Heart left ventricle (tissue), 16 donors: ENCODE data around the gene KDM4B. TPM values are rescaled to one million over a fixed set of nuclear protein-coding genes. Genes with fewer than 3 reads are reported as not detected.

Source experiments
- ATAC-seq, 4 donors: fragments of 200-7000 bp; cut with Tn5 transposase; one replicate each; pipeline ENCODE4 v1.9.1; 2020 to 2022; ENCODE audit warnings: moderate library complexity in 4 of 4, mild to moderate bottlenecking in 3 of 4, moderate number of reproducible peaks in 1 of 4
- DNase-seq, 5 donors: peaks; one replicate each; pipeline ENCODE4 v3.0.0-alpha.2; 2020
- H3K27ac ChIP-seq, 12 donors: fragments of 200-600 bp; sonication (generic) in 4 of 12; one replicate each; pipeline versions ENCODE4 v1.5.0 to v1.8.0; 2016 to 2022; ENCODE audit warnings: mild to moderate bottlenecking in 2 of 12
- H3K27me3 ChIP-seq, 9 donors: fragments of 200-600 bp; sonication (generic) in 2 of 9; one replicate each; pipeline versions ENCODE4 v1.5.1 to v1.8.0; 2016 to 2022; ENCODE audit warnings: mild to moderate bottlenecking in 3 of 9
- H3K36me3 ChIP-seq, 9 donors: fragments of 200-600 bp; sonication (generic) in 2 of 9; one replicate each; pipeline versions ENCODE4 v1.5.0 to v1.8.0; 2018 to 2022; ENCODE audit warnings: mild to moderate bottlenecking in 2 of 9
- H3K4me1 ChIP-seq, 12 donors: fragments of 200-600 bp; sonication (generic) in 4 of 12; one replicate each; pipeline versions ENCODE4 v1.5.0 to v1.8.0; 2016 to 2022; ENCODE audit warnings: mild to moderate bottlenecking in 3 of 12
- H3K4me3 ChIP-seq, 12 donors: fragments of 200-600 bp; sonication (generic) in 4 of 12; one replicate each; pipeline versions ENCODE4 v1.5.0 to v1.8.0; 2017 to 2022; ENCODE audit warnings: mild to moderate bottlenecking in 9 of 12, moderate library complexity in 4 of 12
- H3K9me3 ChIP-seq, 12 donors: fragments of 200-600 bp; sonication (generic) in 4 of 12; one replicate each; pipeline versions ENCODE4 v1.5.0 to v1.8.0; 2016 to 2022; ENCODE audit warnings: mild to moderate bottlenecking in 1 of 12
- CTCF ChIP-seq, 12 donors: fragments of 200-600 bp; sonication (generic) in 4 of 12; IDR thresholded peaks; one replicate each; pipeline versions ENCODE4 v1.5.0 to v1.8.0; 2018 to 2022; ENCODE audit warnings: antibody characterized with exemption in 12 of 12, mild to moderate bottlenecking in 5 of 12
- POLR2A ChIP-seq, 2 donors: fragments of 450-650 bp; IDR thresholded peaks; one replicate each; pipeline ENCODE4 v1.6.1; 2017; ENCODE audit warnings: antibody characterized with exemption in 2 of 2, mild to moderate bottlenecking in 2 of 2, moderate library complexity in 2 of 2
- WGBS, 4 donors: extraction: QIAGEN DNeasy Blood & Tissue Kit in 2 of 4; methylation state at CpG; one replicate each; pipeline versions ENCODE4 v1.1.5 to v1.1.7; 2013 to 2018; 5-methylcytosine and 5-hydroxymethylcytosine counted together
- intact Hi-C, 10 donors: fragments of 100-400 bp; cut with DNase I; formaldehyde crosslinking; loops; one replicate each; pipeline versions ENCODE4 v1.11.1 to v1.14.2; 2022
- polyA plus RNA-seq, 2 donors: library from polyadenylated mRNA; stranded (reverse); fragments of 200-250 nt; gene quantifications; one replicate each; pipeline ENCODE4 v1.2.3, GENCODE V29; 2013
- total RNA-seq, 9 donors: library from RNA; depleted of rRNA in 2 of 9; stranded (reverse); fragments of >200 nt in 2 of 9; fragmentation: NEBNext Ultra II Directional in 3 of 9; extraction: Animal tissue kit (Norgen Biotek cat#: 25700) in 3 of 9; gene quantifications; one replicate each; pipeline versions ENCODE4 v1.1.0 to v1.2.4, GENCODE V29; 2016 to 2023
- donor health status: ischemic (EF 13 %, LVEDD 7.1; RV severe dilation, severe dysfunction).
- donor health status: healthy with polysubstance abuse.
- donor health status: DM: no; HTN: yes; CAD: no.
- donor health status: DM: no; HTN: no; CAD: no.
- donor health status: ischemic (EF 25% LVEDD 6.9; RV normal size, moderate dysfunction).
- donor health status: ischemic (EF 25% LVEDD 5.7; RV mildly dilated, moderate dysfunction).
- donor health status: healthy.
- donor health status: DM: yes; HTN: yes; CAD: no.
- donor health status: ischemic (EF 35%, LVEDD 5.7; RV mildly dilated, moderate dysfunction).
- donor health status: nonischemic (EF 11% LVEDD 7.7; RV severe dilation, severe dysfunction).
- donor health status: DM: yes; HTN: yes; CAD: no.
- donor health status: PGD.
- donor health status: ischemic (EF 29% LVEDD 5.4; RV normal size, mild dysfunction).
- donor health status: nonischemic (EF 23%, LVEDD 6.1; RV moderate dilation, normal function).

KDM4B gene
- total and polyA plus RNA-seq, 11 donors = 21.5 to 36.5 (median 27.2) TPM

GRCh38 chr19:5141129-5141849, 172.4 kb downstream of the KDM4B start:
- Histone ChIP-seq H3K27me3 (no peaks in the 10 kb centered on the region), H3K9me3 (no peaks in the 10 kb centered on the region), H3K27ac (peak overlapping the region in 3 of 12 donors; percentile 31 to 50 (median 38)), H3K36me3 (peaks cover 0 to 83% (median 67%) of the 10 kb centered on the region in 9 donors), H3K4me3 (no peak overlapping the region), H3K4me1 (peaks cover 0 to 33% (median 9%) of the 10 kb centered on the region in 12 donors)
- intact Hi-C loops = loop anchor here in 2 of 10 donors (5.0 kb wide), 1 partner anchor 89 kb away; no protein-coding TSS in a partner anchor
- peak in 3 of 5 donors; percentile 15 to 65 (median 16) for DNase-seq
- TF ChIP-seq POLR2A (IDR thresholded peaks at IDR 0.05) (no peak), CTCF (IDR thresholded peaks at IDR 0.05) (no peak)
- WGBS, 4 donors = 73 to 84% (median 77%) methylated on average over 27 to 37 of the region's 37 CpGs
- ATAC-seq = peak in 1 of 4 donors; percentile 1

- H3K27ac ChIP-seq = no peak overlapping the region
- H3K4me1 ChIP-seq = peaks cover 0 to 33% (median 9%) of the 10 kb centered on the region in 12 donors
- no peaks in the 10 kb centered on the region for H3K9me3 ChIP-seq
- TF ChIP-seq CTCF (IDR thresholded peaks at IDR 0.05) = no peak
- no peak for TF ChIP-seq POLR2A (IDR thresholded peaks at IDR 0.05)
- no peak overlapping the region for H3K4me3 ChIP-seq
- intact Hi-C loops = loop anchor here in 2 of 10 donors (5.0 kb wide), 1 partner anchor 90 kb away; no protein-coding TSS in a partner anchor
- H3K36me3 ChIP-seq = peaks cover 0 to 83% (median 68%) of the 10 kb centered on the region in 9 donors
- ATAC-seq (no peak), DNase-seq (peak in 3 of 5 donors; percentile 20 to 56 (median 23))
- H3K27me3 ChIP-seq = no peaks in the 10 kb centered on the region
- 91 to 93% (median 93%) methylated on average over 24 to 36 of the region's 36 CpGs for WGBS, 4 donors
Observed at GRCh38 chr19:5141850-5142724, 173.2 kb downstream of the KDM4B start.

- no peak overlapping the region for H3K27ac ChIP-seq
- 77 to 90% (median 84%) methylated on average over 21 to 22 of the region's 22 CpGs for WGBS, 4 donors
- TF ChIP-seq CTCF (IDR thresholded peaks at IDR 0.05) (no peak), POLR2A (IDR thresholded peaks at IDR 0.05) (no peak)
- H3K4me3 ChIP-seq = no peak overlapping the region
- H3K4me1 ChIP-seq = peaks cover 0 to 33% (median 9%) of the 10 kb centered on the region in 12 donors
- intact Hi-C loops = loop anchor here in 2 of 10 donors (5.0 kb wide), 1 partner anchor 90 kb away; no protein-coding TSS in a partner anchor
- H3K36me3 ChIP-seq = peaks cover 0 to 83% (median 66%) of the 10 kb centered on the region in 9 donors
- no peak for ATAC-seq
- no peaks in the 10 kb centered on the region for H3K27me3 ChIP-seq
- H3K9me3 ChIP-seq = no peaks in the 10 kb centered on the region
- DNase-seq = peak in 1 of 5 donors; percentile 44
Observed at GRCh38 chr19:5142725-5143097, 173.8 kb downstream of the KDM4B start.
